Activated CD4-positive, CD25-positive, alpha-beta regulatory T cell treated with anti-CD3 and anti-CD28 coated beads, Interleukin-2, amount 50 U/mL, for 16 hours (primary cell): Measurements from ENCODE around the gene MSLN.

Source experiments
- DNase-seq: peaks from one replicate; pipeline ENCODE4 v3.0.0-alpha.2; 2020; ENCODE audit warnings: low read depth, low spot score

Gene MSLN

GRCh38 chr16:804193-805048 lies 43.9 kb downstream of the MSLN start:
- no peak for DNase-seq

DNA sequence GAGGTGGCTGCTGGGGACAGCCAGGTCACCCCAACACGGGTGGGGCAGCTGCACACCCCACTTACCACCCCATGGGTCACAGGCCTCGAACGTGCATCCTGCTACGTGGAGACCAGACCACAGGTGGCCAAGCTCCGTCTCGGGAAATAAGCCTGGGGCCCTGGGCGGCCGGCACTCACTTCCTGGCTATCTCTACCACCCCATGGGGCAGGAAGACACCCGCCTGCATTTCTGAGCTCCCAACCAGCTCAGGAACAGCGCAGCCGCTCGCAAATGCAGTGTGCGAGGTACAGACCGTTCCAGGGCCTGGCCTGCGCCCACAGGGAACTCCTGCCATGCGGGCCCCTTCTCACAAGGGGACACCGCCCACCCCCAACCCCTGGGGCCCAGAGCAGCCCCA lies 44.9 kb downstream of the MSLN start:
- no peak for DNase-seq

- DNase-seq, result peak; percentile 57
These were observed 47.0 kb downstream of the MSLN start for GRCh38 chr16:807347-808084.

- DNase-seq, result no peak
These were observed 47.5 kb downstream of the MSLN start for GRCh38 chr16:808085-808386.

- DNase-seq, result no peak
These were observed 52.8 kb downstream of the MSLN start for GRCh38 chr16:813204-813915.

DNA sequence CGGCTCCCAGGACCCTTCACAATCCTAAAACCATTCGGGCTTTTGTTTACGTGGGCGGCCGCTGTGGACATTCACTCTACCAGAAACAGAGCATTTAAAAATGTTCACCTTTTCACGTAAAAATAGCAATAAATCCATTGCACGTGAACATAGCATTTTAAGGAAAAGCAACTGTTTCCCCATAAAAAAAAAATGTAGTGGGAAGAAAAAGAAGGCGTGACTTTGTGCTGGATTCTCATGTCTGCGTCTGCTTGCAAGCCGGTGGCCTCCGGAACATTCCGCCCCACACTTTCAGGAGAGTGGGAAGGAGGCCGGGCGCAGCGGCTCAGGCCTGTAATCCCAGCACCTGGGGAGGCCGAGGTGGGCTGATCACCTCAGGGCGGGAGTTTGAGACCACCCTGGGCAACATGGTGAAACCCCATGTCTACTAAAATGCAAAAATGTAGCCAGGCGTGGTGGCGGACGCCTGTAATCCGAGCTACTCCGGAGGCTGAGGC lies 53.4 kb downstream of the MSLN start:
- no peak for DNase-seq

DNA sequence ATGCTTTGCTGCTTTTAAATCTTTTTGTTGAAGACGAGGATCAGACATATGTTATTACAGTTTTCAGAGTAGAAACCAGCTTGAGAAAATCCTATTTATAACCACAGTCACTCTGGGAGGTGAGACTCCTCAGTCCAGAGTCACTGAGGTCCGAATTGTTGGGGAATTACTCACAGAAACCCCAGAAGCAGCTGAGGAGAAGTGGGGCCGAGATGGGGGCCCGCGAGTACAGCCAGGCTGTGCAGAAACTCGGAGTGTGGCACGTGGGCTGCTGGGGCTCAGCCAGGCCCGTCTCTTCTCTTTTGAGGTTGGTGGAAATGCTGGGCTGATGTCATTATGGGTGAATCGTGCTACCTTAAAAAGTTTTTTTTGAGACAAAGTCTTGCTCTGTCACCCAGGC lies 54.4 kb downstream of the MSLN start:
- DNase-seq, result no peak

- no peak for DNase-seq
These were observed 55.3 kb downstream of the MSLN start for GRCh38 chr16:815861-816260.

DNA sequence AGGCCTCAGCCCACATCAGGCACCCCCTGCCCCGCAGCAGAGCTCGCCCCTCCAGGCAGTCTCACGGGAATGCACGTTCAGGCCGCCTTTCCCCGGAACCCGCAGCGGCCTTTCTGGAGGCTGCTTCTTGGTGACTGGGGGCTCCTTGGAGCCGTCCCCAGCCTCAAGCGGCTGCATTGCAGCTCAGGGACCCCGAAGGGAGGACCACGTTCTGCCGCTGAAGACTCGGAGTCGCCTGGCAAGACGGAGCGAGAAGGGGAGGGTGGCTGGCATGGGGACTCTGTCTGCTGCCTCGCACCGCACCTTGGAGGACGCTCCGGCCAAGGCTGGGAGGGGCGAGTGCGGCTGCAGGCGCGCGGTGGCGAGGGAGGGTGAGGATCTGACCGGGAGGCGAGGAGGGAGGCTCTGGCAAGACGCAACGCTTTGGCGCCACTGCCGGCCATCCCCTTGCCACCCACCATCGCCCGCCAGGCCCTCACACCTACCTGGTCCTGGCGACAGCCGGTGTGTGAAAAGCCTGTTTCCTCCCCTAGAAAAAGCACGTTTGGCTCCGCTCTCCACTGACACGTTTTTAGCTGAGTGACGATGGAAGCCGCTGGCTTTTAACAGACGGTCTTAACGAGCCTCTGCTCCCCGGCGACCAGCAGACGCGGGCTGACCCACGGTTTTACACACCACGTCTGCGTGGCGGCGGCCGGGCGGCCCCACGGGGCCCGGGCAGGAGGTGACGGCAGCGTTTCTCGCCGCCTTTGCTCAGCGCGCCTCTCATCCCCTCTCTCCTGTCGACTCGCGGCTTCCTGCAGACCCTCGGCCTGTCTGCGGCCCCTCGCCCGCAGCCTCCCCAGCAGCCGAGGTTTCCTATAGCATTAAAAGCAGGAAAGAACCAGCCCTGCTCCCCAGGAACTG lies 56.7 kb downstream of the MSLN start:
- DNase-seq, result no peak

DNA sequence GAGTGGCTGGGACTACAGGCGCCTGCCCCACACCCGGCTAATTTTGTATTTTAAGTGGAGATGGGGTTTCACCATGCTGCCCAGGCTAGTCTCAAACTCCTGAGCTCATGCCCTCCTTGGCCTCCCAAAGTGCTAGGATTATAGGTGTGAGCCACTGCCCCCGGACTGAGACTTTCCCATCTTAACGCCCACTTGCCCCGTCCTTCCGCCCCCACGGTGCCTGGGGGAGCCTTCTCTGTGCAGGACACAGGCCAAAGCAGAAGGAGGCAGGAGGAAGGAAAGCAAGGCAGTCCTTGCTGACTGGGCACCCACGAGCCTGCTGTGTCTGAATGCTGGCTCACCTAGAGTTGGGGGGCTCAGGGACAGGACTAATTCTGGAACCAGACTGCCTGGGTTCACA lies 57.6 kb downstream of the MSLN start:
- DNase-seq, result no peak
